Measurements from ENCODE around the gene ZNF184.

Gene ZNF184

DNA sequence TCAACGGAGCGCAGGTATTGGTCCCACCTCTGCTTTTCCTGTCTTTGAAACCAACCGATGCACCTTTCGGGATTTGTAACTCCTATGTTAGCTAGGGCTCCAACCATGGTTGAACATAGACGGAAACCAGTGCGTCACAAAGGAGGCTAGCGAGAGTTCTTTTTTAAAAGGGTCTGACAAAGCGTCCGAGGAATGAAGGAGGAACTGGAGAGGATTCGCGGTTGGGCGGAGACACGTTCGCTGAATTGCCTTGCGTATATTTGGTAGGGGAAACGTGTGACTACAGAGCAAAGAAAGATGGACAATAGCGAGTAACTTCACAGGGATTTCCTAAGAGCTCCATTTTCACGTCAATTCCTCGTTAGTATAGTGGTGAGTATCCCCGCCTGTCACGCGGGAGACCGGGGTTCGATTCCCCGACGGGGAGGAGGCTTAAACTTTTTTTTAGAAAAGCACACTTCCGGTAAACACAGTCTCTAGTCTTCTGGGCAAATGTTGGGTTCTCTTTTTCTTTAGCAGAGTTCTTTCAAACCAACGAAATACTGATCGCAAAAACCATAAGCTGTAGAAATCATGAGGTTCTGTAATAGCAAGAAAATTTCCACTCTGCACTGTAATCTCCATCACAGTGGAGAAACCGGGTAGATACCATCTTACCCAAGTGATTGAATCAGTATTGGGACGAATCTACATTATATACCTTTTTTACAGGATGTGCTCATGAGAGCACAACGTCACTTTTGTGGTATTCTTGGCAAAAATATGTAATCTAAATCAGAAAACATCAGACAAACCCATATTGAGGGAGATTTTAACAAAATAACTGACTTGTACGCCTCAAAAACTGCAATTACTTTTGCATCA, 6.6 kb upstream of the ZNF184 start:
- DNase-seq (ENCODE audit: low read depth), result peak; percentile 89

DNA sequence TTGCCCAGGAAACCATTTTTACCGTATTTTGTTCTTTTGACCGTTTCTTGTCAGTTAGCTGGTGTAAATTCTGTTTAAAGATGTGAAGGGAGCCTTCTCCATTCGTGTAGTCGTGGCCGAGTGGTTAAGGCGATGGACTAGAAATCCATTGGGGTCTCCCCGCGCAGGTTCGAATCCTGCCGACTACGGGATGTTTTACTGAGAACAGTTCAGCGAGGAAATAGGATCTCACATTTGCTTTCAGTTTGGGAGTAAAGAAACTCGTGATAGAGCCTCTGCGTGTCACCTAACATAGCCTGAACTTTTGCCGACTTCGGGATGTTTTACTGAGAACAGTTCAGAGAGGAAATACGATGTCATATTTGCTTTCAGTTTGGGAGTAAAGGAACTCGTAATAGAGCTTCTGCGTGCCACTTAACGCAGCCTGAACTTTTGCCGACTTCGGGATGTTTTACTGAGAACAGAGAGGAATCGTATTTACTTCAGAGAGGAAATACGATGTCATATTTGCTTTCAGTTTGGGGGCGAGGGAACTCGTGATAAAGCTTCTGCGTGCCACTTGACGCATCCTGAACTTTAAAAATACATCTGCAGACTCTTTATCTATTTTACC, 5.9 kb upstream of the ZNF184 start:
- DNase-seq (ENCODE audit: low read depth), result peak; percentile 83

DNA sequence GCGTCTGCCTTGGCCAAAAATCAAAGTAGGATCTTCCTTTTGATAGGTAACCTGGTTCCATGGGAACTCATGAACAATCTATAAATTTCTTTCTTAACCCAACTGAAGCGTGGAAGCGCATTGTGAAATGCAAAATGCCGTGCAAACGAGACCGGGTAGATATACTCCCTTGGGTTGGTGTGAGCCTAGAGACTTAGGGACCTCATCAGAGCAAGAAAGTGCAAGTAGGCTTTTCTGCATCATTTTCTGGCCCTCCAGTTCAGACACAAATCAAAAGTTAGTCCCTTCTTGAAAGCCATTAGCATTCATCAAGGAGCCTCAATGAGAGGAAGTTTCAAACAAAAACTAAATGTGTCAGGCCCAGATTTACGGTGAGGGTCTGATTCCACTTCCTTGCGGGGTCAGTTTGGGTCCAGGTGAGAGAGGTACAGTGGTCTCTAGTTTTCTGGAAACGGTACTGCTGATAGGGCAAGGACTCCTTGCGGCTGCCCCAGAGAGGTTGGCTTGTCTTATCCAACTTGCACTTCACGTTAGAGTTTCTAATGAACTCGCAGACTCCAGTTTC, 5.3 kb upstream of the ZNF184 start:
- no peak for DNase-seq (ENCODE audit: low read depth)

DNA sequence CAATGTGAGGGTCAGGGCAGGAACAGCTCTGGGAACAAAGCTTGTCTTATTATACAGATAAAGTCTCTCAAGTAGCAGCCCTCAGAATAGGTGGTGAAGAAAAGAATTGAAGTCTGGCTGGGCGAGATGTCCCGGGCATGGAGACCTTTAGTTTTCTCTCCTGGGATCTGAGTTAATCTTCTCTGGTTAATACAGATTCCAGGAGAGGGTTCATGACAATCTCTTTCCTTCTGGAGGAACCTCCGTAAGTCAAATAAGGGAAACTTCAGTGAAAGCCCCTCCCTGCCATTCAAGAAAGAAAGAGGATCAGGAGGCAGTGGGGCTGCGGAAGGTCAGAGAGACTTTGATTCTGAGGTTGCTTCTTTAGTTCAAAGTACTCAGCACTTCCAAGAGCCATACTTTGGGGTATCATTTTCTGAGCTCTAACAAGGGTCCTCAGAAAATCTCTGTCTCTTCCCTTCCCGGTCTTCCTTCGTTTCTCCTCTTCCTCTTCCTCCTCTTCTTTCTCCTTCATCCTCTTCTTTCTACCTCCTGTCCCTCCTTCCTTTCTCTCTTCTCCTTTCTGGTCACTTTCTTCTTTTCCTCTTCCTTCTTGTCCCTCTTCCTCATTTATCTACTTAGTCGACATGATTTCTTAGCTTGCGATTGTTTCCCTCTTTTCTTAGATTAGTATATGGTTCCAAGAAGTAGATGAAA, 4.6 kb upstream of the ZNF184 start:
- DNase-seq (ENCODE audit: low read depth), result no peak

DNA sequence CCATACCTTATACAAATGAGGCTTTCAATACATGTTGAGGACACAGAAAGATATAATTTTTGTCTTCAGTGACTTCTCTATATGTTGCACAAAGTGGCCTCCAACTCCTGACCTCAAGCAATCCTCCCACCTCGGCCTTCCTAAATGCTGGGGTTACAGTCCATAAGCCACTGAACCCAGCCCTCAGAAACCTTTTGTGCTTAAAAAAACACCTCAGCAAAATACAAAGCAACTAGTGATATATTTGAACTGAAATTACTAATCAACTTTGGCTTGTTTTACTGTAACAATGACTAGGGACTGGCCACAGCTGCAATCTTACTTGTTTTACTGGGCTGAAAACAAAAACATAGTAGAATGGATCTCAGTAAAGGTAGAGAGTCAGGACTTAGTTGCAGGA, 3.2 kb upstream of the ZNF184 start:
- no peak for DNase-seq (ENCODE audit: low read depth)

DNA sequence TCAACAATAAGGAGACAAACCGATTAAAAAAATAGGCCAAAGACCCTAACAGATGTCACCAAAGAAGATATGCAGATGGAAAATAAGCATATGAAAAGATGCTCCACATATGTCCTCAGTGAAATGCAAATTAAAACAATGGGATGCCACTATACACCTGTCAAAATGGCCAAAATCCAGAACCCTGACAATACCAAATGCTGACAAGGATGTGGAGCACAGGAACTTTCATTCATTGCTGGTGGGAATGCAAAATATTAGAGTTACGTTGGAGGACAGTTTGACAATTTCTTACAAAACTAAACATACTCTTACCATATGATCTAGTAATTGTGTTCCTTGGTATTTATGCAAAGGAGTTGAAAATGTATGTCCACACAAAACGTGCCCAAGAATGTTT, 1.8 kb upstream of the ZNF184 start:
- DNase-seq (ENCODE audit: low read depth), result no peak

DNA sequence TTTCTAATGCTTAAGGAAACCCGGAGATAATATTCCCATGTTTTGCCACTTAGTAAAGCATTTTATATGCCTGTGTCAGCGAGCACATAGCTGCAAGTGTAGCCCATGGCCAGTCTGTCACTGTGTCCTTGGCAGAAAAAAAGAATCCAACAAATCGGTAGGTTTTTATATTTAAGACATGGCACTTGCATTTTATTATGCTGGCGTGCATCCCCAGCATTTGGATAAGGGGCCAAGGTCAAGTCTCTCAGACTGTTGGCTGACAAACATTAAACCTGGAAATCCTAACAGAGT, 1.2 kb upstream of the ZNF184 start:
- no peak for DNase-seq (ENCODE audit: low read depth)

DNA sequence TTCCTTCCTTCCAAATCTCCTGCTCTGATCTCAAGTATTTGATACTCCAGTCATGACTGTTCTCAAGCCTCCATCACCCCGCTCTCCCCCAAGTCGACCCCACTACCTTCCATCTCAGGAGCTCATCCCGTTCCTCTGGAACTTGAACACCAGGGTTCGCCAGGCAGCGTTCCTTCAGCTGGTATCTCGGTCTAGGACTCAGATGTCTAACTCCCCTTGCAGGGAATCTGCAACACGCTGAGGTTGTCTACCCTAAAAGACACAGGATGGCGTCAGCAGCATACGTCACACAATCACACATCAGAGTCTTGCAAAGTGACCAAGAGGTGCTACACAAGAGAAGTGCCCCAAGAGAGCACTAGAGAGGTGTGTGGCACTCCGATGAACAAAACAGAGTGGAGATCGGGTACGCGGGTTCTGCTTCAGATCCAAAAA, 706 bp downstream of the ZNF184 start:
- DNase-seq (ENCODE audit: low read depth), result peak; percentile 47

DNA sequence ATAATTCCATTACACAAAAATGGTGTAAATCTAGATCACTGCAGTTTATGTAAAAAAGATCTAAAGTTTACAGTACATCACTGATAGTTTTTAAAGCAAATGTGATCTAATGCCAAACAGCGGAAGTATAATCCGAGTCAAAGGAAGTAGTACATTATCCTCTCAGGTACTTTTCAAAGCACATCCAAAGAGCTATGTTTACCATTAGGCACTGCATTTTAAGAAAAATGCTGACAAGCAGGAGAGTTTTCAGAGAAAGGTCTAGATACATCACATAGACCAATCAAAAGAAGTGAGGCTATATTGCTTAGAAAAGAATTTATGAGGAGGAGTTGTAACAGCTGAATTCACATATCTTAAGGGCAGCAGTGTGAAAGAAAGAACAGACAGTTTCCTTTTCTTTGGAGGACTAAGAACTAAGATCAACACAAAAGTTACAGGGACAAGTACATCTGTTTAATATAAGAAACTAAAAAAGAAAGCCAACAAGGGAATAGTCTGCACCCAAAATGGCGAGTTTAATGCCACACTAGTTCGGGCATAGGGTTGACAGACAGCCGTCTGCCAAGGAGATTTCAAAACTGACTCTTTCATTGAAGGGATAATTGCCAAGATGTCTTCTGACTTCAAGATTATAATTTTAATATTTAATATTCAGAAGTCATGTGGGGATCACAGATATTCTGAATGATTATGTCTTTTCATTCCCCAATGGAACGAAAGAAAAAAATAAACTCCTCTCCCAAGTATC, 1.4 kb downstream of the ZNF184 start:
- DNase-seq (ENCODE audit: low read depth), result no peak

DNA sequence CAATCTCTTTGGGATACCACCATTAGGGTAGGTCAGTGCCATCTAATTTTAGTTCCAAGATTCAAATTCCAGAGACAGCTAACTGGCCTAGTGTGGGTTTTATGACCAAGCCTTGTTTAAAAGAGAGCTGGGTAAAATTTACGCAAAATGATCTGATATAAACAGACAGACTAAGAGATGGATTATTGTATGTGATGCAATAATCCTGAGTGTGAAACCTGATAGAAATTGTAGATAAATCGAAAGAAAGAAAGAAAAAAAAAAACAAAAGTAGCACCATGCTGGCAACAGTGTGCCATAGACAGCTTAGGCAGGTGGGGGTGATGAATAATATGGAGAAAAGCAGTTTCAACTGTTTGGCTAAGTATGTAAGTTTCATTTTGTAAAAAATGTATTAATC, 2.9 kb downstream of the ZNF184 start:
- DNase-seq (ENCODE audit: low read depth), result no peak

DNA sequence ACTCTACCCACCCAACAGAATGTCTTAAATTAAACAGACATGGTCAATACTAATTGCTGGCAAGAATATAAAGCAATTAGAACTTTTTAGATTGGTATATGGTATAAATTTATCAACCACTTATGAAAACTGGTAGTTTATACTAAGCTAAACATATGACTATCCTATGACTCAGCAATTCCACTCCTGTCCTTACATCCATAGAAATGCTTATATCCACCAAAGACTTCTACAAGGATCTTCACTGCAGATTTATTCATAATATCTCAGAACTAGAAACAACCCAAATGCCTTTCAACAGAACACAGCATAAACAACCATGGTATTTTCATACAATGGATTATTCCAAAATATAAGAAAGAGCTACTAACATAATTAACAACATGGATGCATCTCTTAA, 4.6 kb downstream of the ZNF184 start:
- no peak for DNase-seq (ENCODE audit: low read depth)

DNA sequence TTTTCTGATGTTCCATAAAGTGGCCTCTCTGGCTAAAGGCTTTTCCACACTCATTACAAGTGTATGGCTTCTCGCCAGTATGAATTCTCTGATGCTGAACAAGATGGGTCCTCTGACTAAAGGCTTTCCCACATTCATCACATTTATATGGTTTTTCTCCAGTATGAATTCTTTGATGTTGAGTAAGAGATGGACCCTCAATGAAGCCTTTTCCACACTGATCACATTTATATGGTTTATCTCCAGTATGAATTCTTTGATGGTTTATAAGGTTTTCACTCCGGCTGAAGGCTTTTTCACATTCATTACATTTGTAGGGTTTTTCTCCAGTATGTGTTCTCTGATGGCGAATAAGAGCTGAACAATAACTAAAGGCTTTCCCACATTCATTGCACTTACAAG, 20.4 kb downstream of the ZNF184 start:
- peak; percentile 1 for DNase-seq (ENCODE audit: low read depth)

DNA sequence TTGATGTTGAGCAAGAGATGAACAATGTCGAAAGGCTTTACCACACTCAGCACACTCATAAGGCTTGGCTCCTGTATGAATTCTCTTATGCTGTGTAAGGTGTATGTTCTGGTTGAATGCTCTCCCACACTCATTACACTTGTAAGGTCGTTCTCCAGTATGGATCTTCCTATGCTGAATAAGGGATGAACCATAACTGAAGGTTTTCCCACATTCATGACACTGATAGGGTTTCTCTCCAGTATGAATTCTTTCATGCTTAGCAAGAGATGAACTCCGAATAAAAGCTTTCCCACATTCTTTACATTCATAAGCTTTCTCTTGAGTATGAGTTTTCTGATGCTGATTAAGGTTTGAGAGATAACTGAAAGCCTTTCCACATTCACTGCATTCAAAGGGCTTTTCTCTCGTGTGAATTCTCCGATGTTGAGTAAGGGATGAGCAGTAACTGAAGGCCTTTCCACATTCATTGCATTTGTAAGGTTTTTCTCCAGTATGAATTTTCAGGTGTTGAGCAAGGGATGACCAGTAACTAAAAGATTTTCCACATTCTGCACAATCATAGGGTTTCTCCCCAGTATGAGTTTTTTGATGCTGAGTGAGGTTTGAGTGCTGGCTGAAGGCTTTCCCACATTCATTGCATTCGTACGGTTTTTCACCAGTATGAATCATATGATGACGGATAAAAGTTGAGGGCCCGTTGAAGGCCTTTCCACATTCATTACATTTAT, 21.1 kb downstream of the ZNF184 start:
- no peak for DNase-seq (ENCODE audit: low read depth)

DNA sequence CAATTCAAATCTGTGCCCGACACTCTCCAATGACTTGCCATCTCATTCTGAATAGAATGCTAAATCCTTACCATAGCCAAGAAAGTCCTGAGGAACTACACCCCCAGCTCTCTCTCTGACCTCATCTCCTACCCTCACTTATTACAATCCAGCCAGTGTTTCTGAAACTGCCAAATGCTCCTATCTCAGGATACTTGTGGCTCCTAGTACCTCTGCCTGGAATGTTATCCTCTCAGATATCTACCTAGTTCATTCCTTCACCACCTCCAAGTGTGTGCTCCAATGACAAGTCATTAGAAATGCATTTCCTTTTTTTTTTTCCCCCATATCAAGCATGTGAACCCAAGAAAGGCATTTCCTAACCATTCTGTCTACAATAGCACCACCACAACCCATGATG, 24.4 kb downstream of the ZNF184 start:
- DNase-seq (ENCODE audit: low read depth), result no peak

DNA sequence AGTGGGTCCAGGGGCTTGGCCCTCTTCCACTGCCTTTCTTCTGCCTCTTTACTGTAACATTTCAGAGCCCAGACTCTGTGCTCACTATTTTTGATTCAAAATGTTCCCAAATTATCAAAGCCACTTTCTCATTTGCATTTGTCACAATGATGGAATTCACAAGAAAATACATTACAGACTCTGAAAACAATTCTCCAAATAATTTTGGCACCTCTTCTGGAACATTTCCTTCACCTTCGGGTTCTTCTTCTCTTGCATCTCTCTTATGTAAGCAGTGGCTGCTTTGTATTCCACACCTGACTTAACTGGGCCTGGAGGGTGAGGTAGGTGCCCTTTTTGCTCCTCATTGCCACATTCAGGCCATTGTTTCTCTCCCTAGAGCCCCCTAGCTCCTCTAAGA, 30.0 kb downstream of the ZNF184 start:
- DNase-seq (ENCODE audit: low read depth), result no peak

DNA sequence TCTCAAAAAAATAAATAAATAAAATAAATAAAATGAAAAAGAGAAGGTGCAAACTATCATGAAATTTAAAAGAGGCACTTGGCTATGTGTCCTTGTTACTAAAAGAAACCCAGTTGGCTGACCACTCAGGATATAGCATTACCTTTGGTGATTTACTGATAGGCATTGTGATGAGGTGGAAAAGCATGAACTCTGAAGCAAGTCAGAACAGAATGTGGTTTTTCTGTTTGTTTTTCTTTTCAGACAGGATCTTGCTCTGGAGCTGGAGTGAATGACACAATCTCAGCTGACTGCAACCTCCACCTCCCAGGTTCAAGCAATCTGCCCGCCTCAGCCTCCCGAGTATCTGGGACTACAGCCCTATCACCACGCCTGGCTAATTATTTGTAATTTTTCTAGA, 31.9 kb downstream of the ZNF184 start:
- DNase-seq (ENCODE audit: low read depth), result no peak

DNA sequence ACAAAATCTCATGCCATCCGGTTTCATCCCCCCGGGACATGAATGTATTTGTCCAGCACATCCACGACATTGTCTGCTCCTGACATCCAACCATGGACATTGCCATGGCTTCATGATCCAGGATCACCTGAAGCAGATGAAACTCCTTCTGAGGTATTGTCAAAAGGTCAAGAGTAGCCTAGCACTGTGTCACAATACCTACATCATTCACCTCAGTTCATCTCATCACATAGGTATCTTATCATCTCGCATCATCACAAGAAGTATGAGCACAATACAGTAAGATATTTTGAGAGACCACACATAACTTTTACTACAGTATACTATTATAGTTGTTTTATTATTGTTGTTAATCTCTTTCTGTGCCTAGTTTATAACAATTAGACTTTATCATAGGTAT, 33.5 kb downstream of the ZNF184 start:
- DNase-seq (ENCODE audit: low read depth), result no peak

DNA sequence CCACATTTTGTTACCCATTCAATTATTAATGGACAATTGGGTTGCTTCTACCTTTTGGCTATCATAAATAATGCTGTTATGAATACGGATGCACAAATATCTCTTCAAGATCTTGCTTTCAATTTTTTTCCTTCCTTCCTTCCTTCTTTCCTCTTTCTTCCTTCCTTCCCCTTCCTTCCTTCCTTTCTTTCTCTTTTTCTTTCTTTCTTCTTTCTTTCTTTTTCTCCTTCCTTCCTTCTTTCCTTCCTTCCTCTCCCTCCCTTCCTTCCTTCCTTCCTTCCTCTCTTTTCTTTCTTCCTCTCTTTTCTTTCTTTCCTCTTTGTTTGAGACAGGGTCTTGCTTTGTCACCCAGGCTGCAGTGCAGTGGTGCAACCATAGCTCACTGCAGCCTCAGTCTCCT, 39.2 kb downstream of the ZNF184 start:
- DNase-seq (ENCODE audit: low read depth), result no peak

DNA sequence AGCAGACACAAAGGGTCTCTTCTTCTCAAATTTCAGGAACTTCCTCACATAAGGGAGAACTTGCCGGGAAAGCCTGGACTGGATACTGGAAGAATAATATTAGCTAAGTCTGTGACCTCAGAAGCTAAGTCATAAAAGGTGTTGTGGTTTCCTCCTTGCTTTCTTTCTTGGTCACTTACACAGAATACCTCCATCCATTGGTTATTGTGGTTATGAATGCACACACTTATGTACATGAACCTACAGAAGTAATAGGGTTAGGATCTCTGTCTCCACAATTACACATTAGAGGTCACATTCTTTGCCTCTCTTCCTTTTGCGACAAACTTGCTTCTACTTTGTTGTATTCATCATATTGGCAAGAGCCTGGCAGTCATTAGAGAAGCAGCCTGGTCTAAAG, 43.9 kb downstream of the ZNF184 start:
- no peak for DNase-seq (ENCODE audit: low read depth)

DNA sequence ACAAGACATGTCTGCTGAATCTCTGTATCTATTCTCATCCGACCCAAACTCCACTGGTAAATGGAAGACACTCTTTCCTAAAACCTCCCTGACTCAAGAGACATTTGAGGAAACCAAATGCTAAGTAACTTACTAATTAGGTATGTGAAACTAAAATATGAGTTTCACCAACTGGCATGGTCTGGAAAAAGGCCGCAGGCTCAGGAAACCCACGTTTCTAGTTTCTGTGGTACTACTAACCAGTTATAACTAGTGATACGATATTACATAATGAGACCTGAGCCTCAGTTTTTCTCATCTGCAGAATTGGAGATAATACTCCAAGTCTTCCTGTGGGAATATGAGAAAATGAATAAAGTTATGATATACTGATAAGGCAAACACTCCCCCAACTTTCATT, 44.4 kb downstream of the ZNF184 start:
- no peak for DNase-seq (ENCODE audit: low read depth)

DNA sequence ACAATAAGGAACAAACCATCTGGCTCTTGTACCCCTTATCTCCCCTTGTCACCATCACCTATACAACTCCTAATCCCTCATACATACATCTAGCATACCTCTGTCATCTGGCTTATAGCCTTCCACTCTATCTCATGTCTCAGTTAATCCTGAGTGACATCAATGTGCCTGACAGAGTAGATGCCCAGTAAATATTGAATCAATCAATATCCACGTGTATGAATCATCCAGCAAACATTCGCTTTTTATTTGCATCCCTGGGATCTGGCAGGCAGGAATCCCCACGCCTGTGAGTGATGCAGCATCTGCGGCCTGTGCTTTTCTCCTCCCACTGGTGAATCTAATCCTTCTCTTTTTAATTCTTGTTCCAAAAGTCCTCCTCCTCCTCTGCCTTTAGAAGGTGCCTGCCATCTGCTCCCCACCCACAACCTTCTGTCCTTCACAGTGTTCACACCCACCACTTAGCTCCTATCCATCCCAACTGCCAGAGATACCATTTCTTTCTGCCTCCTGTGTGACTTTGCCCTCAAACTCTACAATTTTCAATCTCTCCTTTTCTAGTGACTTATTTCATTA, 46.8 kb downstream of the ZNF184 start:
- no peak for DNase-seq (ENCODE audit: low read depth)
